Peyer's patch (tissue), 4 donors: ENCODE results near the gene FRMD8. TPM values are rescaled to one million over a fixed set of nuclear protein-coding genes. Genes with fewer than 3 reads are reported as not detected.

ENCODE experiments used
- DNase-seq, 3 donors: peaks; one replicate each; pipeline ENCODE4 v3.0.0-alpha.2; 2017 to 2019
- H3K27ac ChIP-seq, 4 donors: fragments of 200-600 bp; sonication (generic); one replicate each; pipeline ENCODE4 v1.5.1; 2016 to 2019
- H3K27me3 ChIP-seq, 2 donors: fragments of 200-600 bp; sonication (generic); one replicate each; pipeline ENCODE4 v1.5.1; 2019
- H3K36me3 ChIP-seq, 3 donors: fragments of 200-600 bp; sonication (generic); one replicate each; pipeline ENCODE4 v1.5.1; 2016 to 2019
- H3K4me1 ChIP-seq, 4 donors: fragments of 200-600 bp; sonication (generic); one replicate each; pipeline ENCODE4 v1.5.1; 2016 to 2019
- H3K4me3 ChIP-seq, 4 donors: fragments of 200-600 bp; sonication (generic); 1 replicate in 3 of 4; 2 replicates in 1 of 4; pipeline ENCODE4 v1.5.1; 2016 to 2019; ENCODE audit warnings: mild to moderate bottlenecking in 1 of 4
- H3K9me3 ChIP-seq, 4 donors: fragments of 200-600 bp; sonication (generic); one replicate each; pipeline ENCODE4 v1.5.1; 2016 to 2019; ENCODE audit warnings: mild to moderate bottlenecking in 1 of 4
- CTCF ChIP-seq, 6 experiments: fragments of 450-650 bp in 4 of 6; fragments of 200-600 bp in 2 of 6; sonication (generic) in 1 of 6; IDR thresholded peaks; one replicate each; pipeline ENCODE4 v1.5.1; 2017 to 2019; ENCODE audit warnings: antibody characterized with exemption in 6 of 6, mild to moderate bottlenecking in 3 of 6, moderate library complexity in 1 of 6
- POLR2A ChIP-seq, 2 donors: fragments of 450-650 bp; IDR thresholded peaks; one replicate each; pipeline ENCODE4 v1.5.1; 2017; ENCODE audit warnings: antibody characterized with exemption in 2 of 2, mild to moderate bottlenecking in 2 of 2, moderate library complexity in 2 of 2
- total RNA-seq, 4 donors: library from RNA; depleted of rRNA; stranded (reverse); fragments of >200 nt; gene quantifications; one replicate each; pipeline ENCODE4 v1.1.0, GENCODE V29; 2016

The FRMD8 gene
- total RNA-seq, 4 donors from 2014 or later: 51.2 to 115 (median 102) TPM

- no peak for DNase-seq
- Histone ChIP-seq H3K9me3 (no peaks in the 10 kb centered on the region), H3K27ac (no peak overlapping the region), H3K27me3 (no peaks in the 10 kb centered on the region), H3K4me1 (peaks cover 0 to 33% (median 8%) of the 10 kb centered on the region in 4 donors), H3K4me3 (no peak overlapping the region), H3K36me3 (peaks cover 0 to 3% (median 0%) of the 10 kb centered on the region in 3 donors)
- TF ChIP-seq POLR2A (IDR thresholded peaks at IDR 0.05) (no peak), CTCF (IDR thresholded peaks at IDR 0.05) (no peak)
These were observed 10.2 kb upstream of the FRMD8 start for GRCh38 chr11:65376138-65376713.

GRCh38 chr11:65377036-65377435, 9.4 kb upstream of the FRMD8 start:
- Histone ChIP-seq H3K27me3 (no peaks in the 10 kb centered on the region), H3K4me3 (no peak overlapping the region), H3K9me3 (no peaks in the 10 kb centered on the region), H3K36me3 (peaks cover 0 to 3% (median 0%) of the 10 kb centered on the region in 3 donors), H3K4me1 (peaks cover 6 to 41% (median 8%) of the 10 kb centered on the region in 4 donors), H3K27ac (no peak overlapping the region)
- TF ChIP-seq CTCF (IDR thresholded peaks at IDR 0.05): no peak
- no peak for TF ChIP-seq POLR2A (IDR thresholded peaks at IDR 0.05)
- DNase-seq: no peak

- Histone ChIP-seq H3K36me3 (peaks cover 0 to 3% (median 0%) of the 10 kb centered on the region in 3 donors), H3K4me1 (peaks cover 6 to 46% (median 9%) of the 10 kb centered on the region in 4 donors), H3K27ac (peak overlapping the region; percentile 25 to 97 (median 56))
These were observed 8.7 kb upstream of the FRMD8 start for GRCh38 chr11:65377777-65378176.

GRCh38 chr11:65378208-65378927, 8.1 kb upstream of the FRMD8 start:
- Histone ChIP-seq H3K36me3 (peaks cover 0 to 3% (median 0%) of the 10 kb centered on the region in 3 donors), H3K9me3 (no peaks in the 10 kb centered on the region), H3K4me3 (peak overlapping the region in 2 of 4 donors; percentile 7 to 18), H3K27me3 (no peaks in the 10 kb centered on the region), H3K27ac (peak overlapping the region; percentile 25 to 97 (median 56)), H3K4me1 (peaks cover 11 to 52% (median 15%) of the 10 kb centered on the region in 4 donors)
- DNase-seq: peak in 2 of 3 donors; percentile 76 to 80
- TF ChIP-seq POLR2A (IDR thresholded peaks at IDR 0.05) (peak in 1 of 2 donors; percentile 9), CTCF (IDR thresholded peaks at IDR 0.05) (peak in 1 of 6 experiments; percentile 14)

More at GRCh38 chr11:65377777-65378176, 8.7 kb upstream of the FRMD8 start:
- H3K27me3 ChIP-seq: no peaks in the 10 kb centered on the region
- no peaks in the 10 kb centered on the region for H3K9me3 ChIP-seq
- H3K4me3 ChIP-seq: no peak overlapping the region
- no peak for DNase-seq
- TF ChIP-seq POLR2A (IDR thresholded peaks at IDR 0.05) (no peak), CTCF (IDR thresholded peaks at IDR 0.05) (peak in 1 of 6 experiments; percentile 19)

- H3K36me3 ChIP-seq: peaks cover 0 to 3% (median 0%) of the 10 kb centered on the region in 3 donors
- no peaks in the 10 kb centered on the region for H3K9me3 ChIP-seq
- H3K4me1 ChIP-seq: peaks cover 12 to 59% (median 15%) of the 10 kb centered on the region in 4 donors
- DNase-seq: no peak
- no peaks in the 10 kb centered on the region for H3K27me3 ChIP-seq
- H3K4me3 ChIP-seq: peak overlapping the region in 2 of 4 donors; percentile 7 to 18
- H3K27ac ChIP-seq: peak overlapping the region; percentile 42 to 99 (median 83)
- TF ChIP-seq POLR2A (IDR thresholded peaks at IDR 0.05) (no peak), CTCF (IDR thresholded peaks at IDR 0.05) (no peak)
These were observed 7.4 kb upstream of the FRMD8 start for GRCh38 chr11:65378928-65379638.
